CD4-positive, alpha-beta T cell treated with Interleukin-4 for 1 hour (primary cell): ENCODE results near the gene NAA11.

ENCODE experiments used
- DNase-seq, 2 donors: peaks; one replicate each; pipeline ENCODE4 v3.0.0-alpha.2; 2020 to 2022

Gene NAA11

DNA sequence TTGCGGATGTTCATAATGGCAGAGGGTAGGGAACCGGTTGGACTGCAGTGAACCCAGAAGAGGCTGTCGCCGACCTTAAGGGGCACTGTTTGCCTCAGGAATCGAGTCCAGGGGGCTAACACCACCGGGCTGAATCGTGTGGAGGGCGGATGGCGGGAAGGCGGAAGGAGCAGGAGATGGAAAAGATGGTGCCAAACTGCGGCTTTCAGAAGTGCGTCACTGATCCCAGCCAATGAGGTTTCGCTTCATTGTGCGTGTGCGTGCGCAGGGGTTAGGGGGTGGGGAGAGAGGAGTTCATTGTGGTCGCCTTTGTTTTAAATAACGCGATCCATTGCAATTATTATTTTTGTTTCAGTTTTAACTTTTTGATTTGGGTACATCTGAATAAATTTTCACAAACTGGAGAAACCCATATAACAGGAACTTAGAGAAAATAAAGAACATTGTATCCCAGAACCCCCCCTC, at the start of gene NAA11:
Gene NAA11 (minus strand): TSS at position 198 of the 465 bp plus-strand sequence. CDS start 184 bp downstream, at position 14.
- DNase-seq: no peak

DNA sequence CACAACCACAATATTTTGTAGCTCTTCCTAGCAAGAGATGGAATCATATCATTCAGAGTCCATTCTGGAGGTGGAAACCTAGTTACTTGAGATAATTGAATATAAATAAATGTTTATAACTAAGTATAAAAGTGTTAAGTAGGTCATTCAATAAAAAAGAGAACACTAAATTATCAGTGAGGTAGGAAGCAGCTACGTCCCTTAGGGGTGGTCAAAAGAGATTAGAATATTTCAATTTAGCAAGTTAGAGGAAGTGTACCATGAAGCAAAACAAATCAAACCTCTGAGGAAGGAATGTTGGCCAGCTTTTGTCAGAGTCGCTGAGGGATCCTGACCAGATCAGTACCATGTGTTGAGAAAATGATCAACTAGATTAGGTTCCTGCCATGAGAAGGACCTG, 44.2 kb upstream of the NAA11 start:
- no peak for DNase-seq

GRCh38 chr4:79367096-79367495, 41.2 kb upstream of the NAA11 start:
- DNase-seq: no peak

DNA sequence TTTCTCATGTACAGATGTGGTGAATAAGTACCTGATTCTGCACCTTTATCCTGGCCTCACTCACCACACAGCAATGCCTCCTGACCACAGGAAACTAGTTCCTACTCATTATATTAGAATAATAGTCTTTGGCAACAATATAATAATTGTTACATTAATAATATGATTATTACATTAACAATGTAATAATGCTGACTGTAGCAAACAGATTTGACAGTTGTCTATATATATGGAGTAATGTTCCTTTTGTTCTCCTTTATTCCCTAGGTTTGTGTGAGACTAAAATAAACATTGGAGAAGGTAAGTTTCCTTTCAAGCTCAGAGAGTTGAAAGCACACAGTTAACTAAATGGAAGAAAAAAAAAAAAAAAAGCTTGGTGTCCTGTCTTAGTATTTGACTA, 40.6 kb upstream of the NAA11 start:
- DNase-seq: no peak

DNA sequence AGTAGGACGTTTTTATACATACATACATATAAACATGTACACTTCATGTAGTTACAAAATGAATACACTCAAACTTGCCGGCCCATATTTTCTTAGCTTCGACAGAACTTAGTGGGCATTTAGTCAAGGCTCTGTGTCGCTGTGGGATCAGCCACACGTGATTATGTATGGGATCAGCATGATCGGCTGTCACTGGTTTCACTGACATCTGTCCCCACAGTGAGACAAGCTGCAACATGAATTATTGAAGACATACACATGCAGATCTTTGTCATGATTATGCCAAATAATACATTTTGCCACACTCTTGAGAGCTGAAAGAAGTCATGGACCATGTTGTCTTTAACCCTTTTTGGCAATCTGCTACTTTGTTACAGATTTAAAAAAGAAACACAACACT, 38.2 kb upstream of the NAA11 start:
- DNase-seq: no peak

DNA sequence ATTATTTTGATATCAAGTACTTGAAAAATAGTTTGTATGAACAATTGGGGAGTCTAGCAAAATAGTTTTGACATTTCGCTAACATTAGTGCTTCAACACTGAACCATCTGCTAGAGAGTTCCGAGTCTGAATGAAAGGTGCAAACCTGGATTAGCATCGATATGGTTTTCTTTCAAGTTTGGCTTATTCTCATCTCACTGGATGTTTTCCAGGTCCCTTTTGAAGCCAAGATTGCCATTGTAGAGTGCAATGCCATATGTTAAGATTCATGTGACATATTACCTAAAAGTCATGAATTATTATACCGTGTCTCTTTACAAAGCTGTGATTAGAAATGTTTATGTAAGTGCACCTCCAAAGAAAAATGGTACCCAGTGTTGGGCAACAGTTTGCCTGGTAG, 36.8 kb upstream of the NAA11 start:
- no peak for DNase-seq

GRCh38 chr4:79360006-79360405, 34.1 kb upstream of the NAA11 start:
- DNase-seq: no peak

DNA sequence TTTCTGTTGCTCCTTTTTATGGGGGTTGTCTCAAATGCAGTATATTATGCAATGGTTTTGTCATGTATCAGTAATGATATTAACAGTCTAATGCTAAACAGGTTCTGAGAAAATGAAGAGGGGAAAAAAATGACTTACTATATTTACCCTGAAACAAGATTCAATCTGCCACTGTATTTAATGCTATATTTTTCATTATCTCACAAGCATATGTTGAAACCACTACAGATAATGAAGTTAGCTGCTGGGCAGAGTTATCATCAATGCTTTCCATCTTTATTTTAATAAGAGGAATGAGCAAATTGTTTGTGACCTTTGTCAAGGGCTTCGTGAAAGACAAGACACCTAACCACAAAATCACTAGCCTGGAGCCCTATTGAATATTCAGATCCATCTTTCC, 32.6 kb upstream of the NAA11 start:
- DNase-seq: no peak

GRCh38 chr4:79357365-79357764, 31.5 kb upstream of the NAA11 start:
- no peak for DNase-seq

- DNase-seq: no peak
Observed at GRCh38 chr4:79353075-79353474, 27.2 kb upstream of the NAA11 start.

GRCh38 chr4:79348405-79348804, 22.5 kb upstream of the NAA11 start:
- no peak for DNase-seq

DNA sequence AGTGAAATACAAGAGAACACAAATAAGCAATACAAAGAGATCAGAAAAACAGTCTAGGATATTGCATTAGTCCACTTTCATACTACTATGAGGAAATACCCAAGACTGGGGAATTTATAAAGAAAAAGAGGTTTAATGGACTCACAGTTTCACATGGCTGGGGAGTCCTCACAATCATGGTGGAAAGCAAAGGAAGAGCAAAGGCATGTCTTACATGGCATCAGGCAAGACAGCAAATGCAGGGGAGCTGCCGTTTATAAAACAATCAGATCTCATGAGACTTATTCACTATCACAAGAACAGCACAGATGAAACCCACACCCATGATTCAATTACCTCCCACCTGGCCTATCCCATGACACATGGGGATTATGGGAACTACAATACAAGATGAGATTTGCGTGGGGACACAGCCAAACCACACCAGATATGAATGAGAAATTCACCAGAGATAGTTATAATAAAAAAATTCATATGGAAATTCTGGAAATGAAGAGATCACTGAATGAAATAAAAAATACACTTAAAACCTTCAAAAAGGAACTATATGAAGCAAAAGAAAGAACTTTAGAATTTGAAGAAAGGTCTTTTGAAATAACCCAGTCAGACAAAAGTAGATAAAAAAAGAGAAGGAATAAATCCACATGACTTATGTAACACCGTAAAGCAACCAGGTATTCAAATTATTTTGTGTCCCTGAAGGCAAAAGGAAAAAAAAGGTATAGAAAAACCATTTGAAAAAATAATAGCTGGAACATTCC, 16.2 kb upstream of the NAA11 start:
- no peak for DNase-seq

DNA sequence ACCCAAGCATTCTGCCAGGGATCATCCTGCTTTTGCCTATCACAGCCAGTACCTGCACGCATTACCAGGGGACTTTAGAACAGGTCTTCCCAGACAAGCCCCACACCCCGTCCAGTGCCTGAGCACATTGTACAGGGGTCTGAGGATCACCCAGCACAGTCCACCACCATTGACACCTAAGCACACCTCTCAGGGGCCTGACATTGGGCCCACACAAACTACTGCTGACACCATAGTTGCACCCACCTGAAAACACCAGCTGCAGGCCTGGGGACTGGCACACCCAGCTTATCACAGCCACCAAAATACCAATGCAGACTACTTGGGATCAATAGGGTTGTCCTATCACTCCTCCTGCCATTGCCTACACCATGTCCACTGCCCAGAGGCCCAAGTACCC, 14.7 kb upstream of the NAA11 start:
- no peak for DNase-seq

- DNase-seq: no peak
Observed at GRCh38 chr4:79338148-79338547, 12.3 kb upstream of the NAA11 start.

DNA sequence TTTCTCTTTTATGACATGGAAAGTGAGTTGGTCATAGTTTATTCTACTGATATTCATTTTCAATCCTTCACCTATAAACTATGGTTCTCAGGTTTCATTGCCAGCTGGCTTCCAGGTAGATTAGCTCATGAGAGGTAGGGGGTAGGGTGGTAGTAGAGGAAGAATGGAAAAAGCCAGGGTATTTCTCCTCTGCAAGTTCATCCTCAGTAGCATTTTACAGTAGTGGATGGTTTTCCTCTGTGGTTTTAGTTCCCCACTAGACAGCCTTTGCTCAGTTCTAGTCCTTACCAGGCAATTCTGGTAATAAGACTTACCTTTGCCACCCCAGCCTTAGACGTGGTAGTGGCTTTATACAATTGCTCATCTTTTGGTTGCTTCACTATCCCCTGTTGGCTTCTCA, 8.9 kb upstream of the NAA11 start:
- DNase-seq: no peak

DNA sequence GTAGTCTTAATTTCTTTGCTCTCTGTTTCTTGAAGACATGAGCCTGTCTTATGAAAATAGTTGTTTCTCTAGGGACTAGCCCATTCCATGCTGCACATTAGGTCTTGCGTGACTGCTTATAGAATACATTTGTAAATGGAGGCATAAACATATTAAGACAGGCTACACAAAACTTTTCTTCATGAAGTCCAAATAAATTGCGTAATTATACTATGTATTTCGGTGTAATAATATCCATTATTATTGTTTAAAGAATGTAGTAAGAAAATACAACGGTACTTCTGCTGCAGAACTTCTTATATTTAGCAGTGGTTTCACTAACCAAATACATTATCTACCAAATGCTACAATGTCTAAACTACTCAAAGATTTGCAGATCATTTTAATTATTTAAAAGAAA, 8.5 kb upstream of the NAA11 start:
- DNase-seq: no peak

GRCh38 chr4:79331126-79331876, 5.4 kb upstream of the NAA11 start:
- DNase-seq: no peak

GRCh38 chr4:79330720-79331119, 4.9 kb upstream of the NAA11 start:
- DNase-seq: no peak

- DNase-seq: no peak
Observed at GRCh38 chr4:79325436-79325835, 425 bp downstream of the NAA11 start.

DNA sequence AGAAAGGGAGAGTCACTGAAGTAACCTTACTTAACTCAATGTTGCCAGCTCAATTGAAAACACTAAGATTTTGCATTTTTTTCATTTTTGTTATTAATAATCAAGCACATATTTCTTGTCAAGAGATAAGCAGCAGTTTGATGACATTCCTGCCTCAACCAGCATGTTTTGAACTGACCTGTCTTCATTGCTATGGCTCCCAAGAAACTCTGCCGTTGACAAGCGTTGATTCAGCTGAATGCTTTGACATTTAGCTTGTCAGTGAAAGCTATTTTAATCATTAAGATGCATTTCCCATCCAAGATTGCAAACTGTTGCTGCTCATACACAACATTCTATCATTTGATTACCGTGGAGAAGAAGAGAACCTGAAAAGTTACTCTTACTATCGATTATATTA, 5.9 kb downstream of the NAA11 start:
- DNase-seq: no peak

DNA sequence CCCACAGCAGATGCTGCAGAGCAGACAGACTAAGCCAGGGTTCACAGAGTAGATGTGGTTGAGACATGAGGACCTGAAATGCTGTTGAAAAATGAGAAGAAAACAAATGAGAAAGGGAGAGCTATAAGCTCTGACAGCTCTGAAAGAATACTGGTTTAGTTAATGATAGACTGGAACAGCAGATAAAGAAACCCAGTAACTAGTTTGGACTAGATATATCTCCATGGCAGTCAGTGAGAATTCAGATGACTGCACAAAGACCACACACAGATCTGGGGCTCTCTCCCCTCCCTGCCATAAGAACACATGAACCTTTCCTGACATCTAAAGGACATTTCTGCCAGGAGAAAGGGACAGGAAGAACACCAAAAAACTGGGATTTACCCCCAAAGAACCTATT, 8.2 kb downstream of the NAA11 start:
- no peak for DNase-seq

DNA sequence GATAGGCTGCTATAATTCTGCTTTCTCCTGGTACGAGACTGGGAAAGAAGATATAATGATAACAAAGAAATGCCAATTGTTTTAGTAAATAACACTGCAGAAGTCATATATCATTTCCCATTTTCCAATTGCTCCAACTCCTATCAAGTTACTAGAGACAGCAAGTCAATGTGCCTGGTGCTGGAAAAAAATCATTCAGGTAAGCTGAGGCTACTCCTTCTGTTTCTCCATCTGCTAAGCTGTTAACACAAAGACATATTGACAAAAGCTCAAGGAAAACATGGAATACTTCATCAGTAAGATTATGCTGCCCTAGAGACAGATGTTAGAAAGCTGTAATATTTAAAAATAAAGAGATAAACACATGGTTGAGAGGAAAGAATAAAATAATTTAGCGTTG, 10.0 kb downstream of the NAA11 start:
- no peak for DNase-seq

DNA sequence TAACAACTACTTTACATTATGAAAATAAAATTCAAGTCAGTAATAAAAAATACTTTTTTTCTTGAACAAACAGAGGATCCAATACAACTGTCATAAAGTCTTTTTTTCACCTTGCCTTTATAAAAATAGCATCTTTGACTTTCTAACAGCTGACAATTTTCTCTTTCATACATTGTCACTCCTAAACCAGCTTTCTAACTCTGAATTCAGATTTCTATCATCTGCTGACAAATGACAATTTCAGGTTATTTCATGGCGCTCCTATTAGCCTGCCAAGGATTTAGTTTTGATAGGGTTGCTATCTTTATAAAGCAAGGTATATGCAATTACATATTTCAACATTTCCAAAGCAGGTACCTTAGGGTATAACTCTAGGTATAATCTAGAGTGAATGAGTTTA, 14.6 kb downstream of the NAA11 start:
- no peak for DNase-seq

- no peak for DNase-seq
Observed at GRCh38 chr4:79308971-79309370, 16.9 kb downstream of the NAA11 start.

DNA sequence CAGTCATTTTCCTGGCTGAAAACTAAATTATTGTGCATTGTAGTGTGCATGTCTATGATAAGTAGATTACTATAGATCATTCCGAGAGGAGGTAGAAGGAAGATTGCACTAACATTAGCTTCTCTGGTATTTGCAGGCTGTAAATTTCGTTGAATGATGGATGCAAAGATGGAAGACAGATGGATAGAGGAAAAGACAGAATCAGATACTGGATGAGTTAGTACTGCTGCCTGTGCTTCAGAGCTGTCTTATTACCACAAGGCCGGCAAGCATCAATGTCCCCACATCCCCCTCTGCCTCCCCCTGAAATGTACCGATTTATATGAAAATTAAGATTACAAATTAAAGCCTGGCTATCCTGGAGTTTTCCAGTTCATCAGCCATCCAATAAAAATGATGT, 17.7 kb downstream of the NAA11 start:
- no peak for DNase-seq
